Lung (tissue), 12 donors: ENCODE results near the gene TMEM45A. TPM values are rescaled to one million over a fixed set of nuclear protein-coding genes. Genes with fewer than 3 reads are reported as not detected.

Experiments
- ATAC-seq: fragments of 200-7000 bp; cut with Tn5 transposase; one replicate; pipeline ENCODE4 v1.9.1; 2020; ENCODE audit warnings: moderate number of reproducible peaks; ENCODE audit not compliant: insufficient read depth, low FRiP score
- DNase-seq, 3 donors: peaks; one replicate each; pipeline ENCODE4 v3.0.0-alpha.2; 2013 to 2017
- H3K27ac ChIP-seq, 2 donors: one replicate each; pipeline ENCODE4 v1.5.1; 2013; ENCODE audit warnings: mild to moderate bottlenecking in 2 of 2, moderate library complexity in 2 of 2, control low read depth in 1 of 2, inconsistent platforms in 1 of 2, low read depth in 1 of 2, low read length in 1 of 2
- H3K27me3 ChIP-seq, 3 donors: one replicate each; pipeline ENCODE4 v1.5.1; 2013; ENCODE audit warnings: low read length in 2 of 3; ENCODE audit not compliant: control insufficient read depth in 3 of 3, insufficient read depth in 3 of 3
- H3K36me3 ChIP-seq, 4 donors: one replicate each; pipeline ENCODE4 v1.5.1; 2013; ENCODE audit warnings: low read length in 4 of 4, mild to moderate bottlenecking in 1 of 4, moderate library complexity in 1 of 4; ENCODE audit not compliant: control insufficient read depth in 4 of 4, insufficient read depth in 4 of 4
- H3K4me1 ChIP-seq, 5 donors: one replicate each; pipeline ENCODE4 v1.5.1; 2013; ENCODE audit warnings: low read length in 5 of 5, mild to moderate bottlenecking in 2 of 5, moderate library complexity in 1 of 5; ENCODE audit not compliant: control insufficient read depth in 5 of 5, insufficient read depth in 5 of 5
- H3K4me3 ChIP-seq: one replicate; pipeline ENCODE4 v1.5.1; 2013; ENCODE audit warnings: mild to moderate bottlenecking, control low read depth, moderate library complexity
- H3K9ac ChIP-seq, 2 donors: one replicate each; pipeline ENCODE4 v1.5.1; 2013; ENCODE audit warnings: low read length in 2 of 2, control low read depth in 1 of 2; ENCODE audit not compliant: insufficient read depth in 1 of 2
- H3K9me3 ChIP-seq, 4 donors: one replicate each; pipeline ENCODE4 v1.5.1; 2013; ENCODE audit warnings: low read length in 3 of 4, mild to moderate bottlenecking in 1 of 4, moderate library complexity in 1 of 4; ENCODE audit not compliant: control insufficient read depth in 4 of 4, insufficient read depth in 3 of 4
- CTCF ChIP-seq: IDR thresholded peaks from 2 replicates; pipeline ENCODE4 v1.5.1; 2012; ENCODE audit warnings: mild to moderate bottlenecking; ENCODE audit errors: control extremely low read depth, extremely low read depth
- WGBS, 2 donors: extraction: QIAGEN DNeasy Blood & Tissue Kit; methylation state at CpG; one replicate each; pipeline ENCODE4 v1.1.7; 2013; 5-methylcytosine and 5-hydroxymethylcytosine counted together
- polyA plus RNA-seq, 2 donors: library from polyadenylated mRNA; stranded (reverse); fragments of 200-250 nt; gene quantifications; one replicate each; pipeline ENCODE4 v1.2.1, GENCODE V29; 2013
- total RNA-seq, 2 donors: library from RNA; depleted of rRNA in 1 of 2; stranded (reverse); fragments of >200 nt in 1 of 2; gene quantifications; one replicate each; pipeline ENCODE4 v1.2.1, GENCODE V29; 2014 to 2021
- donor health status: control.
- donor health status: control.
- donor health status: Bipolar disorder and iron deficiency.
- donor health status: healthy.
- donor health status: DM: yes; HTN: yes; CAD: no.

The TMEM45A gene
- total and polyA plus RNA-seq, 4 donors: 7.8 to 37.6 (median 26.0) TPM

GRCh38 chr3:100605358-100605757 lies 112.9 kb downstream of the TMEM45A start:
- ATAC-seq (no peak), DNase-seq (no peak)
- Histone ChIP-seq H3K4me3 (no peak overlapping the region), H3K9ac (no peak overlapping the region), H3K4me1 (peaks cover 0 to 3% (median 0%) of the 10 kb centered on the region in 5 donors), H3K9me3 (peaks cover 0 to 2% (median 0%) of the 10 kb centered on the region in 4 donors), H3K27ac (no peak overlapping the region), H3K36me3 (no peaks in the 10 kb centered on the region), H3K27me3 (no peaks in the 10 kb centered on the region)
- WGBS, 2 donors: 88 to 90% methylated on average over 8 of the region's 8 CpGs
- no peak for TF ChIP-seq CTCF

DNA sequence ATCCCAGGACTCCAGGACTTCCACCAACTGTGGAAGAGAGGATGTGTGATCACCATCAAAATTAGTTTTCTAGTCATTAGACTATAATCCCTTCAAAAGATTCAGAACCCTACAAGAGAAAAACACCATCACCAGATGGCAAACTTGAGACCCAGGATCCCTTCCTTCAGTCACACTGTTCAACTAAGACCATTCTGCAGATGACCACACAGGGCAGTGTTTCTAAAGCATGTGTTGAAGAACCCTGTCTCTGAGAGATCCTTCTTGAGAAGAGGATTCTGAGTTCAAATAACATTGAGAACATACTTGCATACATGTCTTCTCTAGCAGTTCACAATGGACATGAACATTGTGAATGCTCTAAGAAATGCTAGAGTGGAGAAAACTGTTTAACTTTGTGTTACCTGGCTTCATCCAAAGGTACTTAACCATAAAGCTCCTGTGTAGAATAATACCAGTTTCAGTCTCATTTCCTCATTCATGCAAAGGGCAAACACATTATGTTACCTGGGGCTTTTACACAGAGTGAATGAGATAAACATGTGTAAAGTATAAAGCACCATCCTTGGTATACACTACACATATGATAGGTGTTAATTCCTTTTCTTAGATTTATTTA lies 114.6 kb downstream of the TMEM45A start:
- ATAC-seq: no peak
- H3K9me3 ChIP-seq: no peaks in the 10 kb centered on the region
- H3K9ac ChIP-seq: no peak overlapping the region
- no peak for TF ChIP-seq CTCF
- no peak overlapping the region for H3K27ac ChIP-seq
- H3K27me3 ChIP-seq: peaks cover 0 to 4% (median 0%) of the 10 kb centered on the region in 3 donors
- no peak for DNase-seq
- no peaks in the 10 kb centered on the region for H3K36me3 ChIP-seq
- no peak overlapping the region for H3K4me3 ChIP-seq
- H3K4me1 ChIP-seq: no peaks in the 10 kb centered on the region

DNA sequence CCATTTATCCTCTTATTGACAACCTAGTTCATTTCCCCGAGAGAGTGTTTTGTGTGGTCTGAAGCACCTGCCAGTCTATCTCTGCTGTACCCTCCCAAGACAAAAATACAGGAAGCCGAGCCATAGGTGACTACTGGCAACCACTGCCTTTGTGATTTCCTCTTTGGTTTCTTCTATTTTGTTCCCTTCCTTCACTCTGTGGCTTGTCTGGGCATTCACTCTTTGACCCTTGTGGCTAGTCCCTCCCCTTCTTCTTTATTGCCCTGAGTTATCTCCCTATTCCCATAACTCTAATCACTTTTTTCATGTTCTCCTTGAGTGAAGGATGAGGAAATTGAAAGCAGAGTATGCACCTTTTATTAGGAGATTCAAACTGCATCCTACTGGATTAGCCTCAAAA lies 116.9 kb downstream of the TMEM45A start, which contains the start of gene ADGRG7:
ADGRG7 (plus strand) TSS at position 297 of the 400 bp plus-strand sequence. CDS start 256 bp downstream, outside the sequence.
- H3K4me1 ChIP-seq: no peaks in the 10 kb centered on the region
- no peaks in the 10 kb centered on the region for H3K9me3 ChIP-seq
- no peak within 1 kb of the TSS for H3K27ac ChIP-seq
- no peaks in the 10 kb centered on the region for H3K36me3 ChIP-seq
- 14 to 62% methylated on average over 2 of the region's 2 CpGs for WGBS, 2 donors
- ATAC-seq (no peak), DNase-seq (no peak)
- no peak within 1 kb of the TSS for H3K4me3 ChIP-seq
- no peak within 1 kb of the TSS for H3K9ac ChIP-seq
- TF ChIP-seq CTCF: no peak
- H3K27me3 ChIP-seq: peaks cover 0 to 4% (median 0%) of the 10 kb centered on the region in 3 donors

GRCh38 chr3:100609963-100610362 lies 117.5 kb downstream of the TMEM45A start:
- TF ChIP-seq CTCF: no peak
- Histone ChIP-seq H3K36me3 (no peaks in the 10 kb centered on the region), H3K4me3 (no peak overlapping the region), H3K9ac (no peak overlapping the region), H3K27ac (no peak overlapping the region), H3K4me1 (no peaks in the 10 kb centered on the region), H3K9me3 (no peaks in the 10 kb centered on the region), H3K27me3 (peaks cover 0 to 4% (median 0%) of the 10 kb centered on the region in 3 donors)
- ATAC-seq (no peak), DNase-seq (no peak)
- WGBS, 2 donors: 81 to 95% methylated on average over 2 of the region's 2 CpGs
